Muscle layer of duodenum (tissue), 2 donors: ENCODE data around the gene IFNL2.
"Not testable (repeated sequence)": the region's sequence is repeated elsewhere in the genome, so short reads cannot be mapped to it uniquely, and the experiment has no call there.

ENCODE experiments used
- H3K27ac ChIP-seq: one replicate; pipeline ENCODE4 v1.7.0; 2013; ENCODE audit warnings: mild to moderate bottlenecking, low read length
- H3K27me3 ChIP-seq: one replicate; pipeline ENCODE4 v1.7.0; 2013; ENCODE audit warnings: low read depth, mild to moderate bottlenecking, control low read depth, low read length
- H3K36me3 ChIP-seq, 2 donors: one replicate each; pipeline ENCODE4 v1.7.0; 2013; ENCODE audit warnings: low read length in 2 of 2, control low read depth in 1 of 2, mild to moderate bottlenecking in 1 of 2; ENCODE audit not compliant: insufficient read depth in 2 of 2, control insufficient read depth in 1 of 2
- H3K4me1 ChIP-seq, 2 donors: one replicate each; pipeline ENCODE4 v1.7.0; 2013; ENCODE audit warnings: low read length in 2 of 2, mild to moderate bottlenecking in 2 of 2, control low read depth in 1 of 2, moderate library complexity in 1 of 2; ENCODE audit not compliant: insufficient read depth in 2 of 2, control insufficient read depth in 1 of 2
- H3K4me3 ChIP-seq, 2 donors: one replicate each; pipeline ENCODE4 v1.7.0; 2013; ENCODE audit warnings: low read length in 2 of 2, low read depth in 1 of 2, mild to moderate bottlenecking in 1 of 2
- H3K9me3 ChIP-seq, 2 donors: one replicate each; pipeline ENCODE4 v1.7.0; 2013; ENCODE audit warnings: low read length in 2 of 2, control low read depth in 1 of 2, mild to moderate bottlenecking in 1 of 2; ENCODE audit not compliant: control insufficient read depth in 1 of 2
- donor health status: healthy.

The IFNL2 gene

DNA sequence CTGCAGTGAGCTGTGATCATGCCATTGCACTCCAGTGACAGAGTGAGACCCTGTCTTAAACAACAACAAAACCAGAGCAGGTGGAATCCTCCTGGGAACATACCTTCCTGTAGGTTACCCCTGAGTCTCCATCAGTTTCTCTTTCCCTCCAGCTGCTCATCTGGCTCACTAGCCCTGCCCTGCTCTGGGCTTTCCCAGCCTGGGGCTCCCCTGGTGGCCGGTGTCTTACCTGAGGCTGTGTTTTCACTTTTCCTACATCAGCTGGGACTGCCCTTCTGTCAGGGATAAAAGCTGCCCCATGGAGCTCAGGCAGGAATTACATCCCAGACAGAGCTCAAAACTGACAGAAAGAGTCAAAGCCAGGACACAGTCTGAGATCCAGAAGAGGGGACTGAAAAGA is at the start of gene IFNL2:
Gene IFNL2, plus strand, starts transcription at position 312 of the 400 bp plus-strand sequence. CDS start 173 bp downstream, outside the sequence.
- not testable (repeated sequence) for H3K4me1 ChIP-seq, H3K9me3 ChIP-seq, H3K27ac ChIP-seq, H3K4me3 ChIP-seq, H3K36me3 ChIP-seq
- H3K27me3 ChIP-seq, result peaks cover 11% of the 10 kb centered on the region

GRCh38 chr19:39219108-39219507 is 49.1 kb upstream of the IFNL2 start:
- not testable (repeated sequence) for H3K27me3 ChIP-seq, H3K4me3 ChIP-seq

GRCh38 chr19:39223703-39224279 is 44.4 kb upstream of the IFNL2 start:
- H3K9me3 ChIP-seq, result no peaks in the 10 kb centered on the region
- H3K27ac ChIP-seq, result no peak overlapping the region
- H3K36me3 ChIP-seq, result no peaks in the 10 kb centered on the region
- H3K4me3 ChIP-seq, result no peak overlapping the region
- no peaks in the 10 kb centered on the region for H3K27me3 ChIP-seq
- no peaks in the 10 kb centered on the region for H3K4me1 ChIP-seq

More at GRCh38 chr19:39219108-39219507, 49.1 kb upstream of the IFNL2 start:
- H3K27ac ChIP-seq, H3K4me1 ChIP-seq, H3K9me3 ChIP-seq, H3K36me3 ChIP-seq: not testable (repeated sequence)

GRCh38 chr19:39224910-39225309 is 43.3 kb upstream of the IFNL2 start:
- no peak overlapping the region for H3K4me3 ChIP-seq
- H3K27me3 ChIP-seq, result no peaks in the 10 kb centered on the region
- no peak overlapping the region for H3K27ac ChIP-seq
- no peaks in the 10 kb centered on the region for H3K9me3 ChIP-seq
- H3K36me3 ChIP-seq, result no peaks in the 10 kb centered on the region
- H3K4me1 ChIP-seq, result no peaks in the 10 kb centered on the region

- Histone ChIP-seq H3K36me3 (no peaks in the 10 kb centered on the region), H3K27ac (no peak overlapping the region), H3K27me3 (no peaks in the 10 kb centered on the region), H3K9me3 (no peaks in the 10 kb centered on the region), H3K4me3 (no peak overlapping the region), H3K4me1 (no peaks in the 10 kb centered on the region)
These were observed 38.0 kb upstream of the IFNL2 start for GRCh38 chr19:39230096-39230764.

DNA sequence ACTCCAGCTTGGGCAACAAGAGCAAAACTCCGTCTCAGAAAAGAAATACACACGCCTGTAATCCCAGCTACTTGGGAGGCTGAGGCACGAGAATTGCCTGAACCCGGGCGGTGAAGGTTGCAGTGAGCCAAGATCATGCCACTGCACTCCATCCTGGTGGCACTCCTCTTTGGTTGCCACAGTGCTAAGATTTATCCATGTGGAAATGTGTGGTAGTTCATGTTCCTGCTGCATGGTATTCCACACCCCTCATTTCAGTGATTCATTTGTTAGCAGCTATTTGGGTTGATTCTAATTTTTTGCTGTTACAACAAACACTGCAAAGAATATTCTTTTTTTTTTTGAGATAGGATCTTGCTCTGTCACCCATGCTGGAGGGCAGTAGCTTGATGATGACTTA is 35.5 kb upstream of the IFNL2 start:
- no peak overlapping the region for H3K4me3 ChIP-seq
- H3K4me1 ChIP-seq, result no peaks in the 10 kb centered on the region
- no peaks in the 10 kb centered on the region for H3K36me3 ChIP-seq
- no peak overlapping the region for H3K27ac ChIP-seq
- no peaks in the 10 kb centered on the region for H3K9me3 ChIP-seq
- H3K27me3 ChIP-seq, result no peaks in the 10 kb centered on the region

DNA sequence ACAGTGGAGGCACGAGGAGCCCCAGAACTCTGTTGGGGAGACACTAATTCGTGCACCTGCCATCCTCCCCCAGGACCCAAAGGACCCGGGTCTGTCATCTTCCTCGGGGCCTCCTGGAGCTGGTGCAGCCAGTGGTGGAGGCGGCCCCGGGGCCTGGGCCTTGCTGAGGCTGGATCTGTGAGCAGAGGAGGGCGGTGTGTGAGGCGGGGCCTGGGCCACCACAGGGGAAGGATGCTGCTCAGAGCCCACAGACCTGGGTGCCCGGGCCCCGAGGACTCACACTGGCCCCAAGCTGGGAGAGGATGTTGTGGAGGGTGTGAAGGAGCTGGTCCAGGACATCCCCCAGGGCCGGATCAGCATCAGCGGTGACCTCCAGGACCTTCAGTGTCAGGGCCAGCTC is 31.7 kb upstream of the IFNL2 start:
- H3K9me3 ChIP-seq, result no peaks in the 10 kb centered on the region
- H3K36me3 ChIP-seq, result no peaks in the 10 kb centered on the region
- no peak overlapping the region for H3K4me3 ChIP-seq
- H3K4me1 ChIP-seq, result no peaks in the 10 kb centered on the region
- no peaks in the 10 kb centered on the region for H3K27me3 ChIP-seq
- no peak overlapping the region for H3K27ac ChIP-seq

DNA sequence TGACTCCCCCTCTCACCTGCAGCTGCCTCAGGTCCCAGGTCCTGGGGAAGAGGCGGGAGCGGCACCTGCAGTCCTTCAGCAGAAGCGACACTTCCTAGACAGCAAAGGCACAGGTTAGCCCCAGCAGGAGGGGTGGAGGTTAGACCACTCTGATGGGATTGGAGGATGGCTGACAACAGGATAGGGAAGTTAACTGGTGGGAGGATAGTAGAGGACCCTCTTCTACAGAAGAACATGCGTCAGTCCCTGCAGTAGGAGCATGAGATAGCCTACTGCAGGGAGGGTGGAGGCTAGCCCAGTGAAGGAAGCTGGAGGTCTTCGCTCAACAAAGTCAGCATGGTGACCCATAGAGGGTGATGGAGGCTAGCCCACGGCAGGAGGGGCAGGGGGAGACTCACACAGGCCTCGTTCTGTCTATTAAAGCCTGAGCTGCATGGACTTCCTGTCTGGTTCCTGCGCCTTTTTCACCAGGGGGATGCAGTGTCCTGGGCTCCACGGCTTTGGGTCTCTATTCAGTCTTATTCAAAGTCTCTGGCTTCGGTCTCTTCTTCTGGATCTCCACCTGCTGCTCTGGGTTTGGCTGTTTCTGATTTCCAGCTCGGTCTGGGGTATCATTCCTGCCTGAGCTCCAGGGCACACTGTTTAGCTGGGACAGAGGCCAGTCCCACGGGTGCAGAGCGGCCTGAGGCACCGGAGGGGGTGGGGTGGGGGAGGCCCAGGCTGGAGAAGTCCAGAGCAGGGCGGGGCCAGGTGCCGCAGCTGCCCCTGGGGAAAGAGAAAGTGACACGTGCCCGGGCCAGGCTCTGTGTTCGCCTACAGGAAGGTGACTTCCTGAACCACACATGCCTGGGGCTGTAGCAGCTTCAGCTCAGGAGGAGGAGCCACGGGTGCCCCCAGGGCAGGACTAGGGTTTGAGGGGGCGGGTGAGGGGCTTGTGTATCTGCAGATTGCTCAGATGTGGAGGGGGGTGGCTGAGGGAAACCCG is 30.7 kb upstream of the IFNL2 start:
- H3K4me1 ChIP-seq, result no peaks in the 10 kb centered on the region
- no peaks in the 10 kb centered on the region for H3K36me3 ChIP-seq
- H3K27ac ChIP-seq, result no peak overlapping the region
- no peak overlapping the region for H3K4me3 ChIP-seq
- no peaks in the 10 kb centered on the region for H3K27me3 ChIP-seq
- no peaks in the 10 kb centered on the region for H3K9me3 ChIP-seq

DNA sequence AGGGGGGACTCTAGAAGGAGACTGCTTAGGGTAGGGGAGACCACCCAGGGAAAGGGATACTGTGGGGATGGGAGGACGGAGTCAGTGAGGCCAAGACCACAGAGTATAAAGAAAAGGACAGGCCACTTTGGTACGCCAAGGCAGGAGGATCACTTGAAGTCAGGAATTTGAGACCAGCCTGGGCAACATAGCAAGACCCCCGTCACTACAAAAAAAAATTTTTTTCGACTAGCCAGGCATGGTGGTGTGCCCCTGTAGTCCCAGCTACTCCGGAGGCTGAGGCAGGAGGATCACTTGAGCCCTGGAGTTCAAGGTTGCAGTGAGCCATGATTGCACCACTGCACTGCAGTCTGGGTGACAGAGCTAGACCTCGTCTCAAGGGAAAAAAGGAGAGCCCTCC is 30.0 kb upstream of the IFNL2 start:
- Histone ChIP-seq H3K4me1 (no peaks in the 10 kb centered on the region), H3K27me3 (no peaks in the 10 kb centered on the region), H3K4me3 (no peak overlapping the region), H3K36me3 (no peaks in the 10 kb centered on the region), H3K27ac (no peak overlapping the region), H3K9me3 (no peaks in the 10 kb centered on the region)

DNA sequence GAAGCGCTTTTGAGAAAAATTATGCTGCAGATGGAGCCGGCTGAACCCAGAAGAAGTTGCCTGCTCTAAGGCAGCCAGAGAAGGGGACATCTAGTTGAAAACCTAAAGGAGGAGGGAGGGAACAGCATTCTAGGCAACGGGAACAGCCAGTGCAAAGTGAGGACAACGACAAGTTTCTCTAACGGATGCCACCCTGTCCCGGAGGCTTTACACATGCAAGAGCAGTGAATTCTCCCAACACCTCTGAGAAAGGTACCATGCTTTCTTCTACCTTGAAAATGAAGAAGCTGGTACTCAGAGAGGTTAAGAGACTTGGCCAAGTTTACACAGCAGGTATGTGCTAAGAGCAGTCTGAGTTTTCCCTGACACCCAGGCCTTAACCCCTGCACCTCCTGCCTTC is 29.3 kb upstream of the IFNL2 start:
- no peaks in the 10 kb centered on the region for H3K9me3 ChIP-seq
- H3K4me1 ChIP-seq, result no peaks in the 10 kb centered on the region
- no peaks in the 10 kb centered on the region for H3K36me3 ChIP-seq
- no peaks in the 10 kb centered on the region for H3K27me3 ChIP-seq
- no peak overlapping the region for H3K27ac ChIP-seq
- no peak overlapping the region for H3K4me3 ChIP-seq

DNA sequence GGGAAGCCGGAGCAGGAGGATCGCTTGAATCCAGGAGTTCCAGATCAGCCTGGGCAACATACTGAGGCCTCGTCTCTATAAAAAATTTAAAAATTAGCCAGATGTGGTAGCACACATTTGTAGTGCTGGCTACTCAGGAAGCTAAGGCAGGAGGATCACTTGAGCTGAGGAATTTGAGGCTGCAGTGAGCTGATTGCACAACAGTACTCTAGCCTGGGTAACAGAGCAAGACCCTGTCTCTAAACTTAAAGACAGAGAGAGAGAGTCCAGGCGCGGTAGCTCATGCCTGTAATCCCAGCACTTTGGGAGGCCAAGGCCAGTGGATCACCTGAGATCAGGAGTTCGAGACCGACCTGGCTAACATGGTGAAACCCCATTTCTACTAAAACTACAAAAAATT is 27.8 kb upstream of the IFNL2 start:
- Histone ChIP-seq H3K4me3 (no peak overlapping the region), H3K27me3 (no peaks in the 10 kb centered on the region), H3K4me1 (no peaks in the 10 kb centered on the region), H3K36me3 (no peaks in the 10 kb centered on the region), H3K9me3 (no peaks in the 10 kb centered on the region), H3K27ac (no peak overlapping the region)
